ENCODE results near the gene FAM120A. TPM values are rescaled to one million over a fixed set of nuclear protein-coding genes. Genes with fewer than 3 reads are reported as not detected.

Gene FAM120A
- total and polyA plus RNA-seq, 2 of the 13 experiments (the other 11 are each of a cell fraction or from before 2014, with no cell fraction given): 41.3 to 44.4 TPM

GRCh38 chr9:93566408-93567270 is 115.2 kb downstream of the FAM120A start (continued):
- TF ChIP-seq RXRB (CRISPR knock-in tag; IDR thresholded peaks at IDR 0.05; ENCODE audit: borderline replicate concordance) (0 out of 2 replicates have a peak, but pooled peaks have one; percentile 48), RFX1 (IDR thresholded peaks at IDR 0.05) (no peak), ZNF550 (CRISPR knock-in tag; IDR thresholded peaks at IDR 0.05; ENCODE audit: borderline replicate concordance) (no peak), MTA1 (CRISPR knock-in tag; IDR thresholded peaks at IDR 0.05; ENCODE audit: borderline replicate concordance) (no peak), NKX3-1 (CRISPR knock-in tag; IDR thresholded peaks at IDR 0.05) (peak; percentile 72; the same call in 1 of the 2 replicates), IKZF1 (IDR thresholded peaks at IDR 0.05) (no peak), GPBP1L1 (CRISPR knock-in tag; IDR thresholded peaks at IDR 0.05) (no peak), ZNF101 (CRISPR knock-in tag; IDR thresholded peaks at IDR 0.05; ENCODE audit: borderline replicate concordance, low read depth) (no peak), REPIN1 (CRISPR knock-in tag; IDR thresholded peaks at IDR 0.05; ENCODE audit: borderline replicate concordance, low read depth) (peak; percentile 47; the same call in 1 of the 2 replicates), ETV6 (CRISPR knock-in tag; conservative IDR thresholded peaks at IDR 0.05) (0 out of 2 replicates have a peak, but pooled peaks have one; percentile 38), MEIS2 (CRISPR knock-in tag; IDR thresholded peaks at IDR 0.05) (peak; percentile 72), KMT2B (CRISPR knock-in tag; IDR thresholded peaks at IDR 0.05) (0 out of 2 replicates have a peak, but pooled peaks have one; percentile 18), JUN (CRISPR knock-in tag; IDR thresholded peaks at IDR 0.05) (no peak)
- TF ChIP-seq, protein P1, sequence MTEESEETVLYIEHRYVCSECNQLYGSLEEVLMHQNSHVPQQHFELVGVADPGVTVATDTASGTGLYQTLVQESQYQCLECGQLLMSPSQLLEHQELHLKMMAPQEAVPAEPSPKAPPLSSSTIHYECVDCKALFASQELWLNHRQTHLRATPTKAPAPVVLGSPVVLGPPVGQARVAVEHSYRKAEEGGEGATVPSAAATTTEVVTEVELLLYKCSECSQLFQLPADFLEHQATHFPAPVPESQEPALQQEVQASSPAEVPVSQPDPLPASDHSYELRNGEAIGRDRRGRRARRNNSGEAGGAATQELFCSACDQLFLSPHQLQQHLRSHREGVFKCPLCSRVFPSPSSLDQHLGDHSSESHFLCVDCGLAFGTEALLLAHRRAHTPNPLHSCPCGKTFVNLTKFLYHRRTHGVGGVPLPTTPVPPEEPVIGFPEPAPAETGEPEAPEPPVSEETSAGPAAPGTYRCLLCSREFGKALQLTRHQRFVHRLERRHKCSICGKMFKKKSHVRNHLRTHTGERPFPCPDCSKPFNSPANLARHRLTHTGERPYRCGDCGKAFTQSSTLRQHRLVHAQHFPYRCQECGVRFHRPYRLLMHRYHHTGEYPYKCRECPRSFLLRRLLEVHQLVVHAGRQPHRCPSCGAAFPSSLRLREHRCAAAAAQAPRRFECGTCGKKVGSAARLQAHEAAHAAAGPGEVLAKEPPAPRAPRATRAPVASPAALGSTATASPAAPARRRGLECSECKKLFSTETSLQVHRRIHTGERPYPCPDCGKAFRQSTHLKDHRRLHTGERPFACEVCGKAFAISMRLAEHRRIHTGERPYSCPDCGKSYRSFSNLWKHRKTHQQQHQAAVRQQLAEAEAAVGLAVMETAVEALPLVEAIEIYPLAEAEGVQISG (CRISPR knock-in tag; IDR thresholded peaks at IDR 0.05): peak; percentile 79
- TF ChIP-seq, protein P2, sequence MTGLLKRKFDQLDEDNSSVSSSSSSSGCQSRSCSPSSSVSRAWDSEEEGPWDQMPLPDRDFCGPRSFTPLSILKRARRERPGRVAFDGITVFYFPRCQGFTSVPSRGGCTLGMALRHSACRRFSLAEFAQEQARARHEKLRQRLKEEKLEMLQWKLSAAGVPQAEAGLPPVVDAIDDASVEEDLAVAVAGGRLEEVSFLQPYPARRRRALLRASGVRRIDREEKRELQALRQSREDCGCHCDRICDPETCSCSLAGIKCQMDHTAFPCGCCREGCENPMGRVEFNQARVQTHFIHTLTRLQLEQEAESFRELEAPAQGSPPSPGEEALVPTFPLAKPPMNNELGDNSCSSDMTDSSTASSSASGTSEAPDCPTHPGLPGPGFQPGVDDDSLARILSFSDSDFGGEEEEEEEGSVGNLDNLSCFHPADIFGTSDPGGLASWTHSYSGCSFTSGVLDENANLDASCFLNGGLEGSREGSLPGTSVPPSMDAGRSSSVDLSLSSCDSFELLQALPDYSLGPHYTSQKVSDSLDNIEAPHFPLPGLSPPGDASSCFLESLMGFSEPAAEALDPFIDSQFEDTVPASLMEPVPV (CRISPR knock-in tag; IDR thresholded peaks at IDR 0.05): peak; percentile 83; the same call in 1 of the 2 replicates
- TF ChIP-seq, protein P3, sequence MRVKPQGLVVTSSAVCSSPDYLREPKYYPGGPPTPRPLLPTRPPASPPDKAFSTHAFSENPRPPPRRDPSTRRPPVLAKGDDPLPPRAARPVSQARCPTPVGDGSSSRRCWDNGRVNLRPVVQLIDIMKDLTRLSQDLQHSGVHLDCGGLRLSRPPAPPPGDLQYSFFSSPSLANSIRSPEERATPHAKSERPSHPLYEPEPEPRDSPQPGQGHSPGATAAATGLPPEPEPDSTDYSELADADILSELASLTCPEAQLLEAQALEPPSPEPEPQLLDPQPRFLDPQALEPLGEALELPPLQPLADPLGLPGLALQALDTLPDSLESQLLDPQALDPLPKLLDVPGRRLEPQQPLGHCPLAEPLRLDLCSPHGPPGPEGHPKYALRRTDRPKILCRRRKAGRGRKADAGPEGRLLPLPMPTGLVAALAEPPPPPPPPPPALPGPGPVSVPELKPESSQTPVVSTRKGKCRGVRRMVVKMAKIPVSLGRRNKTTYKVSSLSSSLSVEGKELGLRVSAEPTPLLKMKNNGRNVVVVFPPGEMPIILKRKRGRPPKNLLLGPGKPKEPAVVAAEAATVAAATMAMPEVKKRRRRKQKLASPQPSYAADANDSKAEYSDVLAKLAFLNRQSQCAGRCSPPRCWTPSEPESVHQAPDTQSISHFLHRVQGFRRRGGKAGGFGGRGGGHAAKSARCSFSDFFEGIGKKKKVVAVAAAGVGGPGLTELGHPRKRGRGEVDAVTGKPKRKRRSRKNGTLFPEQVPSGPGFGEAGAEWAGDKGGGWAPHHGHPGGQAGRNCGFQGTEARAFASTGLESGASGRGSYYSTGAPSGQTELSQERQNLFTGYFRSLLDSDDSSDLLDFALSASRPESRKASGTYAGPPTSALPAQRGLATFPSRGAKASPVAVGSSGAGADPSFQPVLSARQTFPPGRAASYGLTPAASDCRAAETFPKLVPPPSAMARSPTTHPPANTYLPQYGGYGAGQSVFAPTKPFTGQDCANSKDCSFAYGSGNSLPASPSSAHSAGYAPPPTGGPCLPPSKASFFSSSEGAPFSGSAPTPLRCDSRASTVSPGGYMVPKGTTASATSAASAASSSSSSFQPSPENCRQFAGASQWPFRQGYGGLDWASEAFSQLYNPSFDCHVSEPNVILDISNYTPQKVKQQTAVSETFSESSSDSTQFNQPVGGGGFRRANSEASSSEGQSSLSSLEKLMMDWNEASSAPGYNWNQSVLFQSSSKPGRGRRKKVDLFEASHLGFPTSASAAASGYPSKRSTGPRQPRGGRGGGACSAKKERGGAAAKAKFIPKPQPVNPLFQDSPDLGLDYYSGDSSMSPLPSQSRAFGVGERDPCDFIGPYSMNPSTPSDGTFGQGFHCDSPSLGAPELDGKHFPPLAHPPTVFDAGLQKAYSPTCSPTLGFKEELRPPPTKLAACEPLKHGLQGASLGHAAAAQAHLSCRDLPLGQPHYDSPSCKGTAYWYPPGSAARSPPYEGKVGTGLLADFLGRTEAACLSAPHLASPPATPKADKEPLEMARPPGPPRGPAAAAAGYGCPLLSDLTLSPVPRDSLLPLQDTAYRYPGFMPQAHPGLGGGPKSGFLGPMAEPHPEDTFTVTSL (CRISPR knock-in tag; IDR thresholded peaks at IDR 0.05; ENCODE audit: borderline replicate concordance): no peak

Data from HepG2 (cell line).